Activated CD8-positive, alpha-beta memory T cell treated with anti-CD3 and anti-CD28 coated beads for 36 hours (primary cell): Measurements from ENCODE around the gene CCDC196. TPM values are rescaled to one million over a fixed set of nuclear protein-coding genes. Genes with fewer than 3 reads are reported as not detected.

ENCODE experiments used
- CTCF ChIA-PET: fragments of 350-600 bp; sonication (Branson Sonifier 250); formaldehyde crosslinking; loops from one replicate; lab custom pipeline; 2021; ENCODE audit warnings: antibody characterized with exemption; lab: Charles Lee
- POLR2A ChIA-PET: fragments of 350-600 bp; sonication (Branson Sonifier 250); formaldehyde crosslinking; loops from one replicate; lab custom pipeline; 2021; ENCODE audit warnings: antibody characterized with exemption; lab: Charles Lee
- total RNA-seq, 2 experiments: library from RNA; stranded (reverse); gene quantifications; one replicate each; pipeline ENCODE4 v1.2.3, GENCODE V29; 2021

CCDC196 gene
- not detected for total RNA-seq

- CTCF ChIA-PET: no interaction called here
- POLR2A ChIA-PET: no interaction called here
Observed at GRCh38 chr14:66485910-66486421, at the start of gene CCDC196. Gene CCDC196 (plus strand): TSS chr14:66486371. CDS start chr14:66486503, 132 bp downstream.

- POLR2A ChIA-PET: no interaction called here
- CTCF ChIA-PET: no interaction called here
Observed at GRCh38 chr14:66440801-66441200, 45.4 kb upstream of the CCDC196 start.

- POLR2A ChIA-PET: no interaction called here
Observed at GRCh38 chr14:66442953-66443571, 43.1 kb upstream of the CCDC196 start.

GRCh38 chr14:66443785-66444184 lies 42.4 kb upstream of the CCDC196 start:
- ChIA-PET CTCF (no interaction called here), POLR2A (no interaction called here)

More at GRCh38 chr14:66442953-66443571, 43.1 kb upstream of the CCDC196 start:
- CTCF ChIA-PET: no interaction called here

GRCh38 chr14:66444271-66444927 lies 41.8 kb upstream of the CCDC196 start:
- ChIA-PET CTCF (no interaction called here), POLR2A (no interaction called here)

GRCh38 chr14:66445936-66446335 lies 40.2 kb upstream of the CCDC196 start:
- POLR2A ChIA-PET: no interaction called here

GRCh38 chr14:66453469-66453868 lies 32.7 kb upstream of the CCDC196 start:
- CTCF ChIA-PET: no interaction called here
- POLR2A ChIA-PET: no interaction called here

More at GRCh38 chr14:66445936-66446335, 40.2 kb upstream of the CCDC196 start:
- CTCF ChIA-PET: no interaction called here

- ChIA-PET POLR2A (no interaction called here), CTCF (no interaction called here)
Observed at GRCh38 chr14:66459603-66460002, 26.6 kb upstream of the CCDC196 start.

GRCh38 chr14:66464261-66464660 lies 21.9 kb upstream of the CCDC196 start:
- POLR2A ChIA-PET: no interaction called here
- CTCF ChIA-PET: no interaction called here

- ChIA-PET CTCF (no interaction called here), POLR2A (no interaction called here)
Observed at GRCh38 chr14:66468778-66469367, 17.3 kb upstream of the CCDC196 start.

GRCh38 chr14:66471584-66471983 lies 14.6 kb upstream of the CCDC196 start:
- POLR2A ChIA-PET: no interaction called here
- CTCF ChIA-PET: interaction anchor here (0.6 kb wide), 1 partner anchor 9 kb away, joined by 3 read pairs; no protein-coding TSS in a partner anchor

- POLR2A ChIA-PET: no interaction called here
- CTCF ChIA-PET: no interaction called here
Observed at GRCh38 chr14:66472251-66472650, 13.9 kb upstream of the CCDC196 start.

GRCh38 chr14:66473223-66473622 lies 12.9 kb upstream of the CCDC196 start:
- CTCF ChIA-PET: no interaction called here
- POLR2A ChIA-PET: no interaction called here

GRCh38 chr14:66476964-66477363 lies 9.2 kb upstream of the CCDC196 start:
- ChIA-PET CTCF (interaction anchor here (0.7 kb wide), 1 partner anchor 117 kb away, joined by 3 read pairs; no protein-coding TSS in a partner anchor), POLR2A (no interaction called here)

GRCh38 chr14:66477567-66477966 lies 8.6 kb upstream of the CCDC196 start:
- CTCF ChIA-PET: interaction anchor here (0.7 kb wide), 1 partner anchor 118 kb away, joined by 3 read pairs; no protein-coding TSS in a partner anchor

GRCh38 chr14:66482873-66483272 lies 3.3 kb upstream of the CCDC196 start:
- POLR2A ChIA-PET: no interaction called here
- CTCF ChIA-PET: no interaction called here

More at GRCh38 chr14:66477567-66477966, 8.6 kb upstream of the CCDC196 start:
- POLR2A ChIA-PET: no interaction called here

- POLR2A ChIA-PET: no interaction called here
- CTCF ChIA-PET: no interaction called here
Observed at GRCh38 chr14:66483322-66483721, 2.8 kb upstream of the CCDC196 start.

GRCh38 chr14:66485029-66485428 lies 1.1 kb upstream of the CCDC196 start:
- ChIA-PET POLR2A (no interaction called here), CTCF (no interaction called here)

- CTCF ChIA-PET: no interaction called here
- POLR2A ChIA-PET: no interaction called here
Observed at GRCh38 chr14:66487164-66487563, 993 bp downstream of the CCDC196 start.
